ENCODE data around the gene OR10A2.
"Not testable (repeated sequence)": the region's sequence is repeated elsewhere in the genome, so short reads cannot be mapped to it uniquely, and the experiment has no call there.

The OR10A2 gene

DNA sequence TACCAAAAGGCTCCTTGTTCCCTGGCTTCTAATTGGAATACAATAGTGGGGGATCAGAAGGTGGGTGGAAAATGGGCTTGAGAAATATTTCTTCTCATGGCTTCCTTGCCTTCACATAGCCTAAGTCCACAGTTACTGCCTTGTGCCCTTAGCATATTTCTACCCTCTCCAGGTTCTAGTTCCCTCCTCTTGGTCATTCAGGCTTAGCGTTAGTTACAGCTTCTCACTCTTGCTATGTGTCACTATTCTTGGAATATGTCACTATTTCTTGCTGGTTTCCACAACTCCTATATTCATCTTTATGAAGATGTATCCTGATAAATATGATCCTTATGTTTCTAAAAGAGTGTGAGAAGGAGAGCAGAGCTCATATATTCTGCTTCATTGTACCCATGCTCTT lies 27.0 kb downstream of the OR10A2 start:
- no peak for DNase-seq

- DNase-seq = no peak
Observed at GRCh38 chr11:6892400-6892799, 29.5 kb downstream of the OR10A2 start, which contains the start of gene OR2D2. Gene OR2D2, minus strand, starts transcription at chr11:6892500. Its CDS starts 0 bp downstream, at chr11:6892500.

GRCh38 chr11:6894097-6894496 lies 31.2 kb downstream of the OR10A2 start:
- no peak for DNase-seq

DNA sequence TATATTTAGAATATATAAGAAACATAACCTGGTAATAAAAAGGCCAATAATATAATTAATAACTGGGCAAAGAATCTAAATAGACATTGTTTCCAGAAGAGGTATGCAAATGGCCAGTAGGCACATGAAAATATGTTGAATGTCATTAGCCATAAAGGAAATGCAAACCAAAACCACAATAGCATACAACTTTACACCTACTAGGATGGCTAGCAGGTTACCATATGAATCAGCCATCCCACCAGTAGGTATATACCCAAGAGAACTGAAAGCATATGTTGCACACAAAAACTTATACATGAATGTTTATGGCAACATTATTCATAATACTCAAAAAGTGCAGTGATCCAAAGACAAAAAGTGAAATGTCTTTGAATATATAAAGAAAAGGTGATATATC lies 32.2 kb downstream of the OR10A2 start:
- no peak for DNase-seq

GRCh38 chr11:6898911-6899310 lies 36.1 kb downstream of the OR10A2 start:
- no peak for DNase-seq

- no peak for DNase-seq
Observed at GRCh38 chr11:6900327-6900999, 37.6 kb downstream of the OR10A2 start.

DNA sequence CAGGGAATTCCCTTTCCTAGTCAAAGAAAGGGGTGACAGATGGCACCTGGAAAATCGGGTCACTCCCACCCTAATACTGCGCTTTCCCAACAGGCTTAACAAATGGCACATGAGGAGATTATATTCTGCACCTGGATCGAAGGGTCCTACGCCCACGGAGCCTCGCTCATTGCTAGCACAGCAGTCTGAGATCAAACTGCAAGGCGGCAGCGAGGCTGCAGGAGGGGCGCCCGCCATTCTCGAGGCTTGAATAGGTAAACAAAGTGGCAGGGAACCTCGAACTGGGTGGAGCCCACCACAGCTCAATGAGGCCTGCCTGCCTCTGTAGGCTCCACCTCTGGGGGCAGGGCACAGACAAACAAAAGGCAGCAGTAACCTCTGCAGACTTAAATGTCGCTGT lies 41.9 kb downstream of the OR10A2 start:
- not testable (repeated sequence) for DNase-seq

GRCh38 chr11:6911378-6911777 lies 48.5 kb downstream of the OR10A2 start:
- DNase-seq = no peak

DNA sequence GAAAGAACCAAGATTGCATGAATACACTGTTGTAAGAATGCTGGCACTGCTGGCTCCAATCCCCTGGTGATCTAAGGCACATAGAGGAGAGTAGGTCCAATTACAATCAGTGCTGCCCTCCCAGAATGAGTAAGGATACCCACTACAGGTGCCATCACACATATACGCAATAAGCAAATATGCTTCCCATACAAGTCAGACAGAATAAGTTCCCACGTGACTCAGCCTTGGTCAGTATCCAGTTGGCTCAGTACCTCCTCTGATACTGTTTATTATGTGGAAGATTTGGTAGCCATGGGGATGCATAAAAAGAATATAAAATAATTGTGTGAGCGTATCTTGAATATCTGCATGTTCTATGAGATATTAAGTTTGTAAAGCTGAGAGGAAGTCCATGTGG lies 49.1 kb downstream of the OR10A2 start:
- peak; percentile 6 for DNase-seq

DNA sequence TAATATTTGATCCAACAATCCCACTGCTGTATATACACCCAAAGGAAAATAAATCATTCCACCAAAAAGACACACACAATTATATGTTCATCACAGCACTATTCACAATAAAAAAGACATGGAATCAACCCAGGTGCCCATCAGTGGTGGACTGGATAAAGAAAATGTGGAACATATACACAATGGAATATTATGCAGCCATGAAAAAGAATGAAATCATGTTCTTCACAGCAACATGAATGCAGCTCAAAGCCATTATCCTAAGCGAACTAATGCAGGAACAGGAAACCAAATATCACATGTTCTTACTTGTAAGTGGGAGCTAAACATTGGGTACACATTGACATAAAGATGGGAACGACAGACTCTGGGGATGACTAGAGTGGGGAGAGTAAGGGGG lies 56.8 kb downstream of the OR10A2 start:
- no peak for DNase-seq

GRCh38 chr11:6920702-6921101 lies 57.8 kb downstream of the OR10A2 start, which contains the start of gene OR2D3:
Gene OR2D3, plus strand, starts transcription at chr11:6921002. Its CDS starts 0 bp downstream, at chr11:6921002.
- no peak for DNase-seq
